PC-3 (cell line): ENCODE results near the gene PRXL2B. TPM values are rescaled to one million over a fixed set of nuclear protein-coding genes. Genes with fewer than 3 reads are reported as not detected.
"Not testable (repeated sequence)": the region's sequence is repeated elsewhere in the genome, so short reads cannot be mapped to it uniquely, and the experiment has no call there.

Source experiments
- ATAC-seq: fragments of 200-7000 bp; cut with Tn5 transposase; 2 replicates; pipeline ENCODE4 v1.9.1; 2020; ENCODE audit warnings: mild to moderate bottlenecking, moderate library complexity
- BruUV-seq: library from RNA; stranded (reverse); fragments of 400-500 nt; replicated peaks from 2 replicates; lab custom pipeline; 2021; lab: Mats Ljungman, UMichigan
- CTCF ChIA-PET: fragments of 300-600 bp; sonication (Branson Sonifier 250); formaldehyde crosslinking; loops from one replicate; lab custom pipeline; 2022; ENCODE audit warnings: antibody characterized with exemption; lab: Charles Lee
- POLR2A ChIA-PET: fragments of 300-600 bp; sonication (Branson Sonifier 250); formaldehyde crosslinking; loops from one replicate; lab custom pipeline; 2022; ENCODE audit warnings: antibody characterized with exemption; ENCODE audit not compliant: unreplicated experiment; lab: Charles Lee
- DNase-seq: peaks from one replicate; pipeline ENCODE4 v3.0.0-alpha.2; 2015
- H2AFZ ChIP-seq: fragments of 300-600 bp; sonication (generic); 2 replicates; pipeline ENCODE4 v1.6.0; 2016; ENCODE audit warnings: antibody characterized with exemption, low read length
- H3F3A ChIP-seq: fragments of 300-600 bp; sonication (generic); one replicate; pipeline ENCODE4 v1.6.0; 2017; ENCODE audit warnings: antibody characterized with exemption, low read length, control low read depth, mild to moderate bottlenecking; ENCODE audit not compliant: unreplicated experiment
- H3K27ac ChIP-seq: fragments of 300-600 bp; sonication (generic); 2 replicates; pipeline ENCODE4 v1.5.1; 2016; ENCODE audit warnings: mild to moderate bottlenecking, low read length
- H3K27me3 ChIP-seq: fragments of 300-600 bp; sonication (generic); 2 replicates; pipeline ENCODE4 v1.6.1; 2016; ENCODE audit warnings: low read length, mixed read lengths
- H3K36me3 ChIP-seq: fragments of 300-600 bp; sonication (generic); 2 replicates; pipeline ENCODE4 v1.6.1; 2016; ENCODE audit warnings: low read depth, mixed run types, low read length, mixed read lengths
- H3K4me1 ChIP-seq: fragments of 300-600 bp; sonication (generic); 2 replicates; pipeline ENCODE4 v1.5.1; 2016; ENCODE audit warnings: low read length; ENCODE audit not compliant: insufficient read depth
- H3K4me2 ChIP-seq: fragments of 300-600 bp; sonication (generic); 2 replicates; pipeline ENCODE4 v1.6.0; 2016; ENCODE audit warnings: low read length
- H3K4me3 ChIP-seq: fragments of 300-600 bp; sonication (generic); 2 replicates; pipeline ENCODE4 v1.5.1; 2016; ENCODE audit warnings: mild to moderate bottlenecking, low read length, mixed read lengths
- H3K79me2 ChIP-seq: fragments of 300-600 bp; sonication (generic); 2 replicates; pipeline ENCODE4 v1.6.1; 2017; ENCODE audit warnings: low read length, mixed read lengths
- H3K9ac ChIP-seq: fragments of 300-600 bp; sonication (generic); 2 replicates; pipeline ENCODE4 v1.6.0; 2016; ENCODE audit warnings: mild to moderate bottlenecking, low read length
- H3K9me2 ChIP-seq: fragments of 300-600 bp; sonication (generic); replicated peaks from 2 replicates; pipeline ENCODE4 v1.6.1; 2016; ENCODE audit warnings: mixed run types, low read length, mixed read lengths
- H3K9me3 ChIP-seq: fragments of 300-600 bp; sonication (generic); 2 replicates; pipeline ENCODE4 v1.6.1; 2016; ENCODE audit warnings: low read length, mixed read lengths
- H4K20me1 ChIP-seq: fragments of 300-600 bp; sonication (generic); 2 replicates; pipeline ENCODE4 v1.6.1; 2016; ENCODE audit warnings: low read length, mixed read lengths
- CTCF ChIP-seq: fragments of 300-600 bp; sonication (generic); conservative IDR thresholded peaks from 2 replicates; pipeline ENCODE4 v1.5.1; 2017; ENCODE audit warnings: antibody characterized with exemption, low read depth, mild to moderate bottlenecking, low read length
- EZH2 ChIP-seq: fragments of 300-600 bp; sonication (generic); IDR thresholded peaks from one replicate; pipeline ENCODE4 v1.6.1; 2017; ENCODE audit warnings: antibody characterized with exemption, mild to moderate bottlenecking, low read length; ENCODE audit not compliant: unreplicated experiment
- EZH2phosphoT487 ChIP-seq: fragments of 300-600 bp; sonication (generic); IDR thresholded peaks from 2 replicates; pipeline ENCODE4 v1.6.1; 2018; ENCODE audit warnings: mild to moderate bottlenecking, antibody characterized with exemption, low read length, borderline replicate concordance
- intact Hi-C: fragments of 100-400 bp; cut with micrococcal nuclease; formaldehyde crosslinking; loops from 2 replicates; pipeline ENCODE4 v1.9.0; 2023
- total RNA-seq: library from RNA; depleted of rRNA; stranded (reverse); fragments of >200 nt; gene quantifications from 2 replicates; pipeline ENCODE4 v1.2.3, GENCODE V29; 2014

The PRXL2B gene
- total RNA-seq, 1 experiment from 2014 or later, result 75.0 TPM

DNA sequence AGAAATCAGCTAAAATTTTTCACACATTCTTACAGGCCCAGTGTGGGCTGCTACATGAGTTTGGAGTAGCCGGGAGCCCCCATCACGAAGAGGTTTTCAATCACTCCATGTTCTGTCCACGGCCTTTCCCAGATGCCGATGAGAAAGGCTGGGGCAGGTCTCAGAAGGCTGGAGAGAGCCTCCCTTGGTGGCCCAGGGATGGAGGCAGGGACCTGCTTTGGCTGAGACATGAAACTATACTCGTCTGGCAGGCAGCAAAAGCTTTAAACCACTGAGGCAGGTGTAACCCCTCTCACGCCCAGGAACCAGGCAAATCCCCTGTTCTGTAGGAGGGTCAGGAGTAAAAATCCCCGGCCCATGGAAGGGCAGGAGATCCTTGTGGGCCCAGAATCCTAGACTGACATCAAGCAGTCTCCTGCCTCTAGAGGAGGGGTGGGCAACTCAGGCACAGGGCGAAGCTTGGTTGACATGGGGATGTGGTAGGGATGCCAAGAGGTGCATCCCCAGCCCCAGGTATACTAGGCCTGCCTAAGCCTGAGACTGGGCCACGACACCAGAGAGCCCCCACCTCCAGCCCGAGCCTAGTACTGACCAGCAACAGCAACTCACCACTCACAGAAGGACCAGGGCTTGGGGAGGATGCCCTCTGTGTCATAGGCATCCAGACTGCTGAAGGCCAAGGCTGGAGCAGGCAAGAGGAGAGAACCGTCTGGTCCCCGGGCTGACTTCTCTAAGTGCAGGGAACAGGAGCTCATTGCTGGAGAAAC is 37.2 kb downstream of the PRXL2B start:
- H3K9me3 ChIP-seq, result no peaks in the 10 kb centered on the region
- peaks cover 91% of the 10 kb centered on the region for H3K27me3 ChIP-seq
- H3K9me2 ChIP-seq, result no peaks in the 10 kb centered on the region
- BruUV-seq, result no TSS peak
- POLR2A ChIA-PET, result no interaction called here
- H3K4me1 ChIP-seq, result no peaks in the 10 kb centered on the region
- H2AFZ ChIP-seq, result no peak overlapping the region
- no peak overlapping the region for H3K4me2 ChIP-seq
- H3F3A ChIP-seq, result no peaks in the 10 kb centered on the region
- intact Hi-C loops, result no loop called here
- no peaks in the 10 kb centered on the region for H4K20me1 ChIP-seq
- H3K9ac ChIP-seq, result no peak overlapping the region
- no peak overlapping the region for H3K4me3 ChIP-seq
- H3K27ac ChIP-seq, result no peak overlapping the region
- CTCF ChIA-PET, result no interaction called here
- TF ChIP-seq EZH2phosphoT487, result no peak
- TF ChIP-seq CTCF, result no peak
- TF ChIP-seq EZH2, result no peak
- DNase-seq, result no peak
- H3K36me3 ChIP-seq, result no peaks in the 10 kb centered on the region
- no peaks in the 10 kb centered on the region for H3K79me2 ChIP-seq
- no peak; the same call in 1 of the 2 replicates for ATAC-seq

DNA sequence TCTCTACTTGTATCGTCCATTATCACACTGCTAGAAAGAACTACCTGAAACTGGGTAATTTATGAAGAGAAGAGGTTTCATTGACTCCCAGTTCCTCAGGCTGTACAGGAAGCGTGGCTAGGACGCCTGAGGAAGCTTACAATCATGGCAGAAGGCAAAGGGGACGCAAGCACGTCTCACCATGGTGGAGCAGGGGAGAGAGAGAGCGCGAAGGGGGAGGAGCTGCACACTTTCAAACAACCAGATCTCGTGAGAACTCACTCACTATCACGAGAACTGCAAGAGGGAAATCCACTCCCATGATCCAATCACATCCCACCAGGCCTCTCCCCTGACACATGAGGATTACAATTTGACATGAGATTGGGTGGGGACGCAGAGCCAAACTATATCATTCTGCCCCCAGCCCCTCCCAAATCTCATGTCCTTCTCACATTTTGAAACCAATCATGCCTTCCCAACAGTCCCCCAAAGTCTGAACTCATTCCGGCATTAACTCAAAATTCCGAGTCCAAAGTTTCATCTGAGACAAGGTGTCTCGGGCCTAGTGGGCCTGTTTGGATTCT is 38.2 kb downstream of the PRXL2B start:
- H2AFZ ChIP-seq, result no peak overlapping the region
- TF ChIP-seq EZH2phosphoT487 (no peak), CTCF (no peak), EZH2 (no peak)
- CTCF ChIA-PET, result no interaction called here

GRCh38 chr1:2625311-2625710 is 38.7 kb downstream of the PRXL2B start:
- no peak overlapping the region for H3K4me2 ChIP-seq
- TF ChIP-seq CTCF (no peak), EZH2phosphoT487 (no peak), EZH2 (no peak)
- no peaks in the 10 kb centered on the region for H3K9me2 ChIP-seq
- H2AFZ ChIP-seq, result no peak overlapping the region
- ATAC-seq, result no peak
- POLR2A ChIA-PET, result no interaction called here
- peaks cover 93% of the 10 kb centered on the region for H3K27me3 ChIP-seq
- no peak overlapping the region for H3K9ac ChIP-seq
- no peaks in the 10 kb centered on the region for H3K9me3 ChIP-seq
- no peaks in the 10 kb centered on the region for H3K4me1 ChIP-seq
- no peaks in the 10 kb centered on the region for H3K36me3 ChIP-seq
- H4K20me1 ChIP-seq, result no peaks in the 10 kb centered on the region
- no peak for DNase-seq
- no peak overlapping the region for H3K27ac ChIP-seq
- H3F3A ChIP-seq, result no peaks in the 10 kb centered on the region
- intact Hi-C loops, result no loop called here
- CTCF ChIA-PET, result no interaction called here
- no peak overlapping the region for H3K4me3 ChIP-seq
- no TSS peak for BruUV-seq
- no peaks in the 10 kb centered on the region for H3K79me2 ChIP-seq

More for the DNA sequence above, 38.2 kb downstream of the PRXL2B start:
- H3K4me1 ChIP-seq, result no peaks in the 10 kb centered on the region
- no peak overlapping the region for H3K4me3 ChIP-seq
- no TSS peak for BruUV-seq
- intact Hi-C loops, result no loop called here
- H3K79me2 ChIP-seq, result no peaks in the 10 kb centered on the region
- ATAC-seq (no peak), DNase-seq (no peak)
- no peak overlapping the region for H3K4me2 ChIP-seq
- H3K27ac ChIP-seq, result no peak overlapping the region
- peaks cover 93% of the 10 kb centered on the region for H3K27me3 ChIP-seq
- H3F3A ChIP-seq, result no peaks in the 10 kb centered on the region
- no peaks in the 10 kb centered on the region for H4K20me1 ChIP-seq
- no peaks in the 10 kb centered on the region for H3K9me3 ChIP-seq
- H3K36me3 ChIP-seq, result no peaks in the 10 kb centered on the region
- POLR2A ChIA-PET, result no interaction called here
- H3K9me2 ChIP-seq, result no peaks in the 10 kb centered on the region
- no peak overlapping the region for H3K9ac ChIP-seq

DNA sequence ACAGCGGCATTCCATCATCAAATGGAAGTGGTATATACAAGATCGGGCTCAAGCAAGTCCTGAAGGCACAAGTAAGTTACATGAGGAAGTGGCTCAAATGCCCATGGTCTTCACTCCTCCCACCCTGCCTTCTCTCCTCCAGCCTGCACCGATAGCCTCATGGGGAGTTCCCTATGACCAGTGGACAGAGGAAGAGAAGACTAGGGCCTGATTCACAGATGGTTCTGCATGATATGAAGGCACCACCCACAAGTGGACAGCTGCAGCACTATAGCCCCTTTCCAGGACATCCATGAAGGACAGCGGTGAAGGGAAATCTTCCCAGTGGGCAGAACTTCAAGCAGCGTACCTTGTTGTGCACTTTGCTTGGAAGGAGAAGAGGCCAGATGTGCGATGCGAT is 39.2 kb downstream of the PRXL2B start:
- CTCF ChIA-PET, result not testable (repeated sequence)

More for the DNA sequence above, 39.2 kb downstream of the PRXL2B start:
- H3K4me1 ChIP-seq, DNase-seq, H3K79me2 ChIP-seq, H3K9me3 ChIP-seq, H4K20me1 ChIP-seq, H3K27ac ChIP-seq, H3K9me2 ChIP-seq, H3K4me3 ChIP-seq, ATAC-seq, BruUV-seq, intact Hi-C loops, H2AFZ ChIP-seq, H3F3A ChIP-seq, H3K36me3 ChIP-seq, H3K9ac ChIP-seq, POLR2A ChIA-PET, H3K4me2 ChIP-seq: not testable (repeated sequence)
- peaks cover 91% of the 10 kb centered on the region for H3K27me3 ChIP-seq
